Neural progenitor cell (in vitro differentiated cells): ENCODE measurements around the gene SART1.

Source experiments
- EZH2 ChIP-seq: fragments of 200-600 bp; sonication (generic); IDR thresholded peaks from 2 replicates; pipeline ENCODE4 v1.6.1; 2017; ENCODE audit warnings: antibody characterized with exemption, mild to moderate bottlenecking, moderate library complexity
- TF ChIP-seq, protein P1 (sequence below): fragments of 200-600 bp; sonication (generic); IDR thresholded peaks from 2 replicates; pipeline ENCODE4 v1.5.1; 2017; ENCODE audit warnings: antibody characterized with exemption, mild to moderate bottlenecking

DNA sequence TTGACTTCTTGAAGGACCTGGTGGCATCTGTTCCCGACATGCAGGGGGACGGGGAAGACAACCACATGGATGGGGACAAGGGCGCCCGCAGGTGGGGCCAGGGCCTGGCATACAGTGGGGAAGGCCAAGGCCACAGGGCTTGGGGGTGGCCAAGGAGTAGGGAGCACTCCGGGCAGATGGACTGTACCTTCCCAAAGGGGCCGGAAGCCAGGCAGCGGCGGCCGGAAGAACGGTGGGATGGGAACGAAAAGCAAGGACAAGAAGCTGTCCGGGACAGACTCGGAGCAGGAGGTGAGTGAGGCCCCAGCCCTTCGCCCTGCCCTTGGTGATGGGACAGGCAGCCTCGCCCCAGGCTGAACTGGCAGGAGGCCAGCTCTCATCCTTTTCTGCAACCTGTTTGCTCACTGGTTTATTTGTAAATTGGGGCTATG is 41.1 kb upstream of the SART1 start:
- TF ChIP-seq, protein P1, sequence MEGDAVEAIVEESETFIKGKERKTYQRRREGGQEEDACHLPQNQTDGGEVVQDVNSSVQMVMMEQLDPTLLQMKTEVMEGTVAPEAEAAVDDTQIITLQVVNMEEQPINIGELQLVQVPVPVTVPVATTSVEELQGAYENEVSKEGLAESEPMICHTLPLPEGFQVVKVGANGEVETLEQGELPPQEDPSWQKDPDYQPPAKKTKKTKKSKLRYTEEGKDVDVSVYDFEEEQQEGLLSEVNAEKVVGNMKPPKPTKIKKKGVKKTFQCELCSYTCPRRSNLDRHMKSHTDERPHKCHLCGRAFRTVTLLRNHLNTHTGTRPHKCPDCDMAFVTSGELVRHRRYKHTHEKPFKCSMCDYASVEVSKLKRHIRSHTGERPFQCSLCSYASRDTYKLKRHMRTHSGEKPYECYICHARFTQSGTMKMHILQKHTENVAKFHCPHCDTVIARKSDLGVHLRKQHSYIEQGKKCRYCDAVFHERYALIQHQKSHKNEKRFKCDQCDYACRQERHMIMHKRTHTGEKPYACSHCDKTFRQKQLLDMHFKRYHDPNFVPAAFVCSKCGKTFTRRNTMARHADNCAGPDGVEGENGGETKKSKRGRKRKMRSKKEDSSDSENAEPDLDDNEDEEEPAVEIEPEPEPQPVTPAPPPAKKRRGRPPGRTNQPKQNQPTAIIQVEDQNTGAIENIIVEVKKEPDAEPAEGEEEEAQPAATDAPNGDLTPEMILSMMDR, result no peak
- no peak for TF ChIP-seq EZH2
